HepG2 (cell line): ENCODE results near the gene ZNF557. TPM values are rescaled to one million over a fixed set of nuclear protein-coding genes. Genes with fewer than 3 reads are reported as not detected.
A peak's percentile ranks its signal among the peaks of the same experiment; 100 is the strongest.

Experiments
- CCAR2 ChIP-seq: fragments of 200-400 bp; formaldehyde crosslinking; optimal IDR thresholded peaks from 2 replicates; pipeline ENCODE3; 2018; ENCODE audit warnings: low read depth, mild to moderate bottlenecking, low read length, moderate library complexity
- GABPA ChIP-seq, 2 experiments: IDR thresholded peaks; 2 replicates each; pipeline ENCODE4 v1.6.1; 2011 to 2016; ENCODE audit warnings: low read depth in 2 of 2, low read length in 1 of 2, missing biosample characterization in 1 of 2, missing genetic modification characterization in 1 of 2
- JARID2 ChIP-seq: sonication (generic); formaldehyde crosslinking; IDR thresholded peaks from 2 replicates; pipeline ENCODE4 v1.8.1; 2023; ENCODE audit warnings: missing genetic modification reagents, inconsistent platforms; ENCODE audit not compliant: insufficient replicate concordance
- KLF16 ChIP-seq, 2 experiments: sonication (generic) in 1 of 2; formaldehyde crosslinking in 1 of 2; IDR thresholded peaks; 2 replicates each; pipeline versions ENCODE4 v1.6.1 to v1.8.0; 2016 to 2023; ENCODE audit warnings: missing genetic modification reagents in 2 of 2, missing compliant biosample characterization in 1 of 2
- MEF2D ChIP-seq: sonication (generic); formaldehyde crosslinking; IDR thresholded peaks from 2 replicates; pipeline ENCODE4 v1.5.1; 2020; ENCODE audit warnings: mild to moderate bottlenecking, missing genetic modification reagents
- NCOA5 ChIP-seq: sonication (generic); formaldehyde crosslinking; IDR thresholded peaks from 2 replicates; pipeline ENCODE4 v1.4.0; 2020; ENCODE audit warnings: missing genetic modification reagents
- PRDM15 ChIP-seq: sonication (generic); formaldehyde crosslinking; IDR thresholded peaks from 2 replicates; pipeline ENCODE4 v1.4.0; 2020; ENCODE audit warnings: missing genetic modification reagents
- THAP7 ChIP-seq: sonication (generic); formaldehyde crosslinking; IDR thresholded peaks from 2 replicates; pipeline ENCODE4 v1.8.1; 2023; ENCODE audit warnings: mild to moderate bottlenecking, missing genetic modification reagents
- THAP8 ChIP-seq: sonication (generic); formaldehyde crosslinking; IDR thresholded peaks from 2 replicates; pipeline ENCODE4 v1.5.1; 2020; ENCODE audit warnings: missing genetic modification reagents, mild to moderate bottlenecking, borderline replicate concordance
- ZNF251 ChIP-seq: sonication (generic); formaldehyde crosslinking; IDR thresholded peaks from 2 replicates; pipeline ENCODE4 v1.9.0; 2021; ENCODE audit warnings: mild to moderate bottlenecking, missing genetic modification reagents
- ZNF746 ChIP-seq: sonication (generic); formaldehyde crosslinking; IDR thresholded peaks from 2 replicates; pipeline ENCODE4 v1.8.0; 2022; ENCODE audit warnings: mild to moderate bottlenecking, missing genetic modification reagents
- ZNF792 ChIP-seq: IDR thresholded peaks from 2 replicates; pipeline ENCODE4 v1.6.1; 2016
- ZNF816 ChIP-seq: sonication (generic); formaldehyde crosslinking; IDR thresholded peaks from 2 replicates; pipeline ENCODE4 v1.8.0; 2022; ENCODE audit warnings: missing genetic modification reagents, mild to moderate bottlenecking, borderline replicate concordance
- polyA plus RNA-seq, 8 experiments: library from polyadenylated mRNA; depleted of rRNA in 3 of 8; stranded (reverse) in 7 of 8; unstranded in 1 of 8; fragments of >200 nt; fragmentation: Illumina TruSeq in 4 of 8; extraction: Trizol in 4 of 8; gene quantifications; 2 replicates each; pipeline versions ENCODE4 v1.2.1 to v1.2.3, GENCODE V29; 2011 to 2016; ENCODE audit warnings: low read depth in 4 of 8, missing spikeins in 1 of 8, mixed read lengths in 1 of 8; ENCODE audit not compliant: insufficient read depth in 1 of 8
- total RNA-seq, 5 experiments: library from RNA; depleted of rRNA; stranded (reverse); fragments of >200 nt; fragmentation: Illumina TruSeq; extraction: Trizol; gene quantifications; 2 replicates each; pipeline ENCODE4 v1.2.3, GENCODE V29; 2016; ENCODE audit warnings: low read depth in 1 of 5
- TF ChIP-seq, protein P1 (sequence below), 2 experiments: IDR thresholded peaks; 2 replicates each; pipeline ENCODE4 v1.6.1; 2011 to 2012; ENCODE audit warnings: low read length in 2 of 2, borderline replicate concordance in 1 of 2, low read depth in 1 of 2, mild to moderate bottlenecking in 1 of 2, moderate library complexity in 1 of 2
- TF ChIP-seq, protein P2 (sequence below): IDR thresholded peaks from 2 replicates; pipeline ENCODE4 v1.6.1; 2018; ENCODE audit warnings: missing genetic modification reagents, mild to moderate bottlenecking, missing compliant biosample characterization
- TF ChIP-seq, protein P3 (sequence below): sonication (generic); formaldehyde crosslinking; IDR thresholded peaks from 2 replicates; pipeline ENCODE4 v1.4.0; 2020; ENCODE audit warnings: missing genetic modification reagents

ZNF557 gene
- total and polyA plus RNA-seq, 2 of the 13 experiments (the other 11 are each of a cell fraction or from before 2014, with no cell fraction given), result 2.1 to 7.8 TPM

DNA sequence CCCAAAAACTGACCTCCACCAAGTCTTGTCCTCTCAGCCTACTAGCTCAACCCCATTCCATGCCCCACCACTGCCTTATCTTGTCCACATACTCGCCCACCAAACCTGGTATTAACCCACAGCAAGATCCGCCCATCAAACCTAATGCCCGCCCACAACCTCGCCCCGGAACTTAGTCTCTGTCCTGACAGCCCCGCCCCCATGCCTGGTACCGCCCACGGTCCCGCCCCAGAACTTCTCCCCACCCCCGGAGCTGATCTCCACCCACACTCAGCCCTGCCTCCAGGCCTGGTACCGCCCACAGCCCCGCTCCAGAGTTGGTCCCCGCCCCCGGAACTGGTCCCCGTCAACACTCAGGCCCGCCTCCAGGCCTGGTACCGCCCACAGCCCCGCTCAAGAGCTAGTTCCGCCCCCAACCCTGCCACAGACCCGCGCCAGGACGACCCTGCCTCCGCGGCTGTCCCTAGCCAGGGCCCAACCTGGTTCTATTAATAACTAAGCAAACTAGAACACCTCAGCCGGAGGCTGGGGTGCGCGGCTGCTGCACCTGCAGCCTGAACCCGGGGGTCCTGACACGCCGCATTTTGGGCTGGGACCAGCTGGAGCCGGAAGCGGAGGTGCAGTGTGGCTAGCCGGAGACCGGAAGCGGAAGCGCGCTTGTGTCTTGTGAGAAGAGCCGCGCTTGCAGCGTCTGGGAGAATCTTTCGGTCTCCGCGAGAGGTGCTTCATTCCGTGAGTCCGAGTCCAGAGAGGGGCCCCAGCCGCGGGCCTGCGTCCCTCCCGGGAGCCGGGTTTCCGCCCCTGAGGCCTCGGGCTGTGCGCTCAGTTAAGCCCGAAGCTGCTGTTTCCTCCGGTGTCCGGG lies at the start of gene ZNF557 (continued):
- TF ChIP-seq, protein P1, sequence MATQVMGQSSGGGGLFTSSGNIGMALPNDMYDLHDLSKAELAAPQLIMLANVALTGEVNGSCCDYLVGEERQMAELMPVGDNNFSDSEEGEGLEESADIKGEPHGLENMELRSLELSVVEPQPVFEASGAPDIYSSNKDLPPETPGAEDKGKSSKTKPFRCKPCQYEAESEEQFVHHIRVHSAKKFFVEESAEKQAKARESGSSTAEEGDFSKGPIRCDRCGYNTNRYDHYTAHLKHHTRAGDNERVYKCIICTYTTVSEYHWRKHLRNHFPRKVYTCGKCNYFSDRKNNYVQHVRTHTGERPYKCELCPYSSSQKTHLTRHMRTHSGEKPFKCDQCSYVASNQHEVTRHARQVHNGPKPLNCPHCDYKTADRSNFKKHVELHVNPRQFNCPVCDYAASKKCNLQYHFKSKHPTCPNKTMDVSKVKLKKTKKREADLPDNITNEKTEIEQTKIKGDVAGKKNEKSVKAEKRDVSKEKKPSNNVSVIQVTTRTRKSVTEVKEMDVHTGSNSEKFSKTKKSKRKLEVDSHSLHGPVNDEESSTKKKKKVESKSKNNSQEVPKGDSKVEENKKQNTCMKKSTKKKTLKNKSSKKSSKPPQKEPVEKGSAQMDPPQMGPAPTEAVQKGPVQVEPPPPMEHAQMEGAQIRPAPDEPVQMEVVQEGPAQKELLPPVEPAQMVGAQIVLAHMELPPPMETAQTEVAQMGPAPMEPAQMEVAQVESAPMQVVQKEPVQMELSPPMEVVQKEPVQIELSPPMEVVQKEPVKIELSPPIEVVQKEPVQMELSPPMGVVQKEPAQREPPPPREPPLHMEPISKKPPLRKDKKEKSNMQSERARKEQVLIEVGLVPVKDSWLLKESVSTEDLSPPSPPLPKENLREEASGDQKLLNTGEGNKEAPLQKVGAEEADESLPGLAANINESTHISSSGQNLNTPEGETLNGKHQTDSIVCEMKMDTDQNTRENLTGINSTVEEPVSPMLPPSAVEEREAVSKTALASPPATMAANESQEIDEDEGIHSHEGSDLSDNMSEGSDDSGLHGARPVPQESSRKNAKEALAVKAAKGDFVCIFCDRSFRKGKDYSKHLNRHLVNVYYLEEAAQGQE (IDR thresholded peaks at IDR 0.05; ENCODE audit: borderline replicate concordance in 1 of 2, low read depth in 1 of 2, low read length in 2 of 2), result no peak
- TF ChIP-seq MEF2D (CRISPR knock-in tag) (peak; percentile 60), GABPA (IDR thresholded peaks at IDR 0.05; ENCODE audit: low read depth, low read length) (peak; percentile 89), GABPA (CRISPR knock-in tag; IDR thresholded peaks at IDR 0.05; ENCODE audit: low read depth) (peak; percentile 96), THAP7 (CRISPR knock-in tag) (peak; percentile 74; the same call in 1 of the 2 replicates), THAP8 (CRISPR knock-in tag) (no peak), ZNF816 (CRISPR knock-in tag) (no peak), JARID2 (no peak), NCOA5 (CRISPR knock-in tag) (no peak), KLF16 (CRISPR knock-in tag; IDR thresholded peaks at IDR 0.05) (peak in 1 of 2 experiments; percentile 49; a peak in 1 of 4 replicates), ZNF792 (CRISPR knock-in tag) (no peak), PRDM15 (CRISPR knock-in tag) (no peak), CCAR2 (no peak), ZNF251 (no peak), ZNF746 (no peak)
- TF ChIP-seq, protein P2, sequence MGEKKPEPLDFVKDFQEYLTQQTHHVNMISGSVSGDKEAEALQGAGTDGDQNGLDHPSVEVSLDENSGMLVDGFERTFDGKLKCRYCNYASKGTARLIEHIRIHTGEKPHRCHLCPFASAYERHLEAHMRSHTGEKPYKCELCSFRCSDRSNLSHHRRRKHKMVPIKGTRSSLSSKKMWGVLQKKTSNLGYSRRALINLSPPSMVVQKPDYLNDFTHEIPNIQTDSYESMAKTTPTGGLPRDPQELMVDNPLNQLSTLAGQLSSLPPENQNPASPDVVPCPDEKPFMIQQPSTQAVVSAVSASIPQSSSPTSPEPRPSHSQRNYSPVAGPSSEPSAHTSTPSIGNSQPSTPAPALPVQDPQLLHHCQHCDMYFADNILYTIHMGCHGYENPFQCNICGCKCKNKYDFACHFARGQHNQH (CRISPR knock-in tag), result 0 out of 2 replicates have a peak, but pooled peaks have one; percentile 33
- TF ChIP-seq, protein P3, sequence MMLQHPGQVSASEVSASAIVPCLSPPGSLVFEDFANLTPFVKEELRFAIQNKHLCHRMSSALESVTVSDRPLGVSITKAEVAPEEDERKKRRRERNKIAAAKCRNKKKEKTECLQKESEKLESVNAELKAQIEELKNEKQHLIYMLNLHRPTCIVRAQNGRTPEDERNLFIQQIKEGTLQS, result no peak
